Ishikawa (cell line): ENCODE results near the gene DDR2.

Experiments used
- EP300 ChIP-seq: IDR thresholded peaks from 2 replicates; pipeline ENCODE4 v1.6.1; 2012; ENCODE audit warnings: borderline replicate concordance
- RAD21 ChIP-seq: IDR thresholded peaks from 2 replicates; pipeline ENCODE4 v1.6.1; 2012; ENCODE audit warnings: low read depth

GRCh38 chr1:162709870-162710269 lies 77.6 kb downstream of the DDR2 start:
- TF ChIP-seq EP300 = no peak
- TF ChIP-seq RAD21 = no peak
